Measurements from ENCODE around the gene GRM3.

- TF ChIP-seq CTCF (conservative IDR thresholded peaks at IDR 0.05; ENCODE audit: low read depth, low read length) (no peak), EZH2 (IDR thresholded peaks at IDR 0.05; ENCODE audit: low read length, unreplicated experiment) (no peak)
These were observed 105.4 kb downstream of the GRM3 start for GRCh38 chr7:86748843-86749719.
